Type B pancreatic cell (in vitro differentiated cells): ENCODE results near the gene IRF8. TPM values are rescaled to one million over a fixed set of nuclear protein-coding genes. Genes with fewer than 3 reads are reported as not detected.

Source experiments
- DNase-seq: peaks from one replicate; pipeline ENCODE4 v3.0.0; 2021; ENCODE audit warnings: mixed read lengths; ENCODE audit not compliant: unreplicated experiment; ENCODE audit errors: extremely low spot score
- H3K27ac Mint-ChIP-seq: 2 replicates; pipeline ENCODE4 v1.8.0; 2021; ENCODE audit warnings: mild to moderate bottlenecking, mixed read lengths
- H3K27me3 Mint-ChIP-seq: 2 replicates; pipeline ENCODE4 v1.8.0; 2021; ENCODE audit warnings: mixed read lengths
- H3K36me3 Mint-ChIP-seq: 2 replicates; pipeline ENCODE4 v1.8.0; 2021; ENCODE audit warnings: mixed read lengths
- H3K4me1 Mint-ChIP-seq: one replicate; pipeline ENCODE4 v1.8.0; 2021; ENCODE audit warnings: mixed read lengths; ENCODE audit not compliant: unreplicated experiment
- H3K4me3 Mint-ChIP-seq: 2 replicates; pipeline ENCODE4 v1.8.0; 2021; ENCODE audit warnings: mild to moderate bottlenecking, mixed read lengths
- H3K9me3 Mint-ChIP-seq: 2 replicates; pipeline ENCODE4 v1.8.0; 2021; ENCODE audit warnings: mixed read lengths
- total RNA-seq: library from RNA; stranded (reverse); gene quantifications from 2 replicates; pipeline ENCODE4 v1.2.1, GENCODE V29; 2021; ENCODE audit warnings: low replicate concordance
- TF ChIP-seq, protein P1 (sequence below): fragments of 200-600 bp; sonication (generic); conservative IDR thresholded peaks from 2 replicates; pipeline ENCODE4 v1.5.0; 2021; ENCODE audit warnings: antibody characterized with exemption, mild to moderate bottlenecking

The IRF8 gene
- total RNA-seq, 1 donor from 2014 or later, result 12.6 TPM

DNA sequence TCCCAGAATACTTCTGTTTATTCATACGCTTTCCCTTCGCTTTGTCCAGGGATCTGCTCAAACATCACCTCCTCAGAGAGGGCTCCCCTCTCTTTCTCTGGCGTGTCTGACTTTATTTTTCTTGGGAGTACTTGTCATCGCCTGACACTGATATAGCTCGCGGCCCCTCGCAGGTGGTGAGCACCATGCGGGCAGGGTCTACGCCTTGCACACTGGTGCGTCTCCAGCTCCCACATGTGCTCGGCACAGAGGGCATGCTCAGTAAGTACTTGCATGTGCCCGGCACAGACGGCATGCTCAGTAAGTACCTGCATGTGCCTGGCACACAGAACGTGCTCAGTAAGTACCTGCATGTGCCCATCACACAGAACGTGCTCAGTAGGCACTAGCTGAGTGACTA lies 57.5 kb downstream of the IRF8 start:
- Mint-ChIP-seq H3K9me3 (no peaks in the 10 kb centered on the region), H3K4me1 (peaks cover 3% of the 10 kb centered on the region), H3K27ac (no peak overlapping the region), H3K27me3 (peaks cover 14% of the 10 kb centered on the region), H3K36me3 (no peaks in the 10 kb centered on the region), H3K4me3 (no peak overlapping the region)
- TF ChIP-seq, protein P1, sequence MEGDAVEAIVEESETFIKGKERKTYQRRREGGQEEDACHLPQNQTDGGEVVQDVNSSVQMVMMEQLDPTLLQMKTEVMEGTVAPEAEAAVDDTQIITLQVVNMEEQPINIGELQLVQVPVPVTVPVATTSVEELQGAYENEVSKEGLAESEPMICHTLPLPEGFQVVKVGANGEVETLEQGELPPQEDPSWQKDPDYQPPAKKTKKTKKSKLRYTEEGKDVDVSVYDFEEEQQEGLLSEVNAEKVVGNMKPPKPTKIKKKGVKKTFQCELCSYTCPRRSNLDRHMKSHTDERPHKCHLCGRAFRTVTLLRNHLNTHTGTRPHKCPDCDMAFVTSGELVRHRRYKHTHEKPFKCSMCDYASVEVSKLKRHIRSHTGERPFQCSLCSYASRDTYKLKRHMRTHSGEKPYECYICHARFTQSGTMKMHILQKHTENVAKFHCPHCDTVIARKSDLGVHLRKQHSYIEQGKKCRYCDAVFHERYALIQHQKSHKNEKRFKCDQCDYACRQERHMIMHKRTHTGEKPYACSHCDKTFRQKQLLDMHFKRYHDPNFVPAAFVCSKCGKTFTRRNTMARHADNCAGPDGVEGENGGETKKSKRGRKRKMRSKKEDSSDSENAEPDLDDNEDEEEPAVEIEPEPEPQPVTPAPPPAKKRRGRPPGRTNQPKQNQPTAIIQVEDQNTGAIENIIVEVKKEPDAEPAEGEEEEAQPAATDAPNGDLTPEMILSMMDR, result no peak
- no peak for DNase-seq

DNA sequence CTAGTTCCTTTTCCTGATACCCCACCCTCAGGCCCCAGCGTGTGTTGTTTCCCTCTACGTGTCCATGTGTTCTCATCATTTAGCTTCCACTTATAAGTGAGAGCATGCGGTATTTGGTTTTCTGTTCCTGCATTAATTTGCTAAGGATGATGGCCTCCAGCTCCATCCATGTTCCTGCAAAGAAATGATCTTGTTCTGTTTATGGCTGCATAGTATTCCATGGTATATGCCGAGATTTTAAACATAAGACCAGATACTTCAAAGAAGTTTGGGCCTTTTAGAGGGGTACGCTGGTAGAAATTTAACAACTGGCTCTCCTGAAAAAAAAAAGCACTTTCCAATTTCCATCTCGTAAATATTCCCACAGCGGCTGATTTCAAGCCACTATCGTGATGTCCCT lies 59.8 kb downstream of the IRF8 start:
- peaks cover 6% of the 10 kb centered on the region for H3K4me1 Mint-ChIP-seq
- H3K4me3 Mint-ChIP-seq, result no peak overlapping the region
- no peak for DNase-seq
- peaks cover 4% of the 10 kb centered on the region for H3K9me3 Mint-ChIP-seq
- H3K27ac Mint-ChIP-seq, result no peak overlapping the region
- H3K27me3 Mint-ChIP-seq, result peaks cover 14% of the 10 kb centered on the region
- H3K36me3 Mint-ChIP-seq, result no peaks in the 10 kb centered on the region
- TF ChIP-seq, protein P1, result no peak

DNA sequence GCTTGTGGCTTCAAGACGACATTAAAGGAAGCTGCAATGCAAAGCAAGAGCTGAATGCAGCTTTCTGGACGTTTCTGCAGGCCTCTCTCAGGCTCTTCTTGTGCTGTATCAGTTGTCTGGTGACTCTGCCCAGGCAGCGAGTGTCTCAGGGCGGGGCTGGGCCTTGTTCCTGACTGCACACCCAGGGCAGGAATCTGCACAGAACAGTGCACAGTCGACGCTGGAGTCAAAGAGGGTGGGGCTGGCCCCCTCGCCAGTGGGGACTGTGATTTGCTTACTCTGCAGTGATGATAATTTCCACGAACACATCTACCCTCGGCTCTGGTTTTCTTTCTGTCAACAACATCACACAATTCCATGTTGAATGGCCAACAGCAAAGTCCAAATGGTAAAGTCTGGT lies 60.7 kb downstream of the IRF8 start:
- Mint-ChIP-seq H3K4me3 (no peak overlapping the region), H3K9me3 (peaks cover 4% of the 10 kb centered on the region), H3K4me1 (peaks cover 13% of the 10 kb centered on the region), H3K36me3 (no peaks in the 10 kb centered on the region), H3K27me3 (peaks cover 18% of the 10 kb centered on the region), H3K27ac (peak overlapping the region; percentile 82)
- TF ChIP-seq, protein P1, result no peak
- no peak for DNase-seq

DNA sequence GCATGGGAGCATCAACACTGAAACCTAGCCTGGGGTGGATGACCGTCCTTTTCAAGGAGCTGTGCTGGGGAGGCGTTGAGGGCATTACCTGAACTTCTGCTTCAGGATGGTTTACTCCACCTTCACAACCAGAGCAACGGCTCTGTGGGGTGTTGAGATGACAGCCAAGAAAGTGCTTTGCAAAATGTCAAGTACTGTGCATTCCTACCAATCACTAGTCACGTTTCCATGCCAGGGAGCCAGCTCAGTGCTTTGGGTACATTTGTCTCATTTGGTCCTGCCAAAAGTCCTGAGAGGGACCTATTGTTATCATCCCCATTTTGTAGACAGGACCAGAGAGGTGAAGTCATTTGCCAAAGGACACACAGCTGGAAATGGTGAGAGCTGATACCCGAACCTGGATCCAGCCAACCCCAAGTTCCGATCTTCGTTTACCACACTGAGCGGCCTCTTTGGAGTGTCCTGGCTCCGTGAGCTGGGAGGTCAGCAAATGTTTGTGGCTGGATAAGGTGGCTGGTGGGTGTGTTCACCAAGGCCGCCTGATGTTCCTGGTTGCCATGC lies 61.6 kb downstream of the IRF8 start:
- Mint-ChIP-seq H3K36me3 (no peaks in the 10 kb centered on the region), H3K4me1 (peaks cover 13% of the 10 kb centered on the region), H3K27ac (no peak overlapping the region), H3K9me3 (peaks cover 4% of the 10 kb centered on the region), H3K4me3 (no peak overlapping the region), H3K27me3 (peaks cover 21% of the 10 kb centered on the region)
- TF ChIP-seq, protein P1, result no peak
- no peak for DNase-seq

DNA sequence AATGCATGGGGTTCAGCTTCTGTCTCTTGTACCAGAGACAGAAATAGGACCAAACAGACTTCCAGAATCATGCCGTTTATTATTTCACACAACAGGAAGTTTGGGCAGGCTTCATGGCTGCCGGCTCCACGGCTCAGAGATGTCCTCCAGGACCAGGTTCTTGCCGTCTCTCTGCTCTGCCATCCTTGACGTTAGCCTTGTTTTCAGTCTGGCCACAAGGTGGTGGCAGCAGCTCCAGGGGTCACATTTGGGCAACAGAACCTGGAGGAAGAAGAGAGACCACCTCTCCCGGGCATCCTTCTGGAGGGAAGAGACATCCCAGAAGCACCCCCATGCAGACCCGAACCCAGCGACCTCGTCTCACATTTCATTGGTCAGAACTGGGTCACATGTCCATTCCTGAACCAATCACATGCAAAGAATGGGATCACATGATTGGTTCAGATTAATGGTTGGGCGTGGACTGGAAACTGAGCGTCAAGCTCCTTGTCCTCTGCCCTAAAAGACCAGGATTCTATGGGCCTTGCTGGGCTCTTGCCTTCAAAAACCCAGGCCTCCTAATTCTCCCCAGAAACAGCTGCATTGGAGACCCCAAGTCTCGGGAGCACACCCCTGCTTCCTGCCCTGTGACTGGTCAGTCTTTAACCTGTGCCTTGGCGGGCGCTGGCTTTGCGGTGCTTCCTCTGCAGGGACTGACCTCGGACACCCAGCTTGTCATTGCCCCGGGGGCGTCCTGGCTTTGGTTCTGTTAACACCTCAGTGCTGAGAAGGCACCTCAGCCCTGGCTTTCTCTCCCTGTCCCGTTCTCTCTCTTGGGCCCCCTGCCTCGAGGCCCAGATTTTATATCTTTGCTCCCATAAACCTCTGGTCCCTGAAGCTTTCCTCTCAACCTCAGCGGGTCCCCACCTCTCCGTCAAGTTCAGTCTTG lies 63.3 kb downstream of the IRF8 start:
- H3K27ac Mint-ChIP-seq, result no peak overlapping the region
- TF ChIP-seq, protein P1, result no peak
- no peaks in the 10 kb centered on the region for H3K36me3 Mint-ChIP-seq
- DNase-seq, result no peak
- H3K9me3 Mint-ChIP-seq, result peaks cover 4% of the 10 kb centered on the region
- H3K4me3 Mint-ChIP-seq, result no peak overlapping the region
- peaks cover 10% of the 10 kb centered on the region for H3K4me1 Mint-ChIP-seq
- H3K27me3 Mint-ChIP-seq, result peaks cover 25% of the 10 kb centered on the region
